HG02678 (cell line): ENCODE results near the gene SMARCA2.

Source experiments
- ATAC-seq: cut with Tn5 transposase; IDR thresholded peaks from one replicate; pipeline ENCODE4 v1.9.1; 2021; ENCODE audit warnings: mild to moderate bottlenecking, moderate library complexity; ENCODE audit not compliant: unreplicated experiment

Gene SMARCA2

GRCh38 chr9:2199999-2200796 is 185.1 kb downstream of the SMARCA2 start:
- ATAC-seq = no peak

GRCh38 chr9:2208465-2208864 is 193.3 kb downstream of the SMARCA2 start:
- ATAC-seq = no peak

DNA sequence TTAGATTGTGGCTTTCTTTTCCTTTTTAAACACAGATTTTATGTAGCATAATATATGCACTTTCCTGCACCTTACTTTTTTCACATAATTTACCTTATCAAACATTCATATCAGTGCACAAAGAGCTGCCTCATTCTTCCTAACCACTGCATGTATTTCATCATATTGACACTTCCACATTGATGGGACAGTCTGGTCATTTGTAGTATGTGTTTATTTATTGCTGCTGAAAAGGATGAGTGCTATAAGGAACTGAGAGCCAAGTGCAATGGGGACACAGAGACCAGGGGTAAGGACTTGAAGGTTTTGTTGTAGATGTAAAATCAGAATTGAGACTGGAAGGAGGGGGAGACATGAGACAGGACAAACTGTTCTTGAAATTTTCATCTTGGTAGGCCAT is 193.8 kb downstream of the SMARCA2 start:
- ATAC-seq = no peak

DNA sequence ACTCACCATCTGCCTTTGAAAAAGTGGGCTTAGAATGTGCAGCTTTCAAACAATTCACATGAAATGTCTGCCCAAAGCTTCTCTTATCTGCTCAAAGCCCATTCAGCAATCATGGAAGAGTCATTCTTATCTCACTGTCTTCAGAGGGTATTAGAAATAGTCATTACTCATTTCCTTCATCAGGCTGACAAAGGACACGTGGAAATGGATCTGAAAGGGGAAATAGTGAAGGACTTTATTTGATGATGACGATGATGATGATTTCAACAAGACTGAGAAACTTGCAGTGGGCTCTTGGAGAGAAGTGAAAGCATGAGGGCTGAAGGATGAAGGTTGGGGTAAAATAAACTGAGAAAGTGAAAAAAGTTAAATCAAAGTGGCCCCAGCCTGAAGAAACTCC is 194.3 kb downstream of the SMARCA2 start:
- no peak for ATAC-seq

DNA sequence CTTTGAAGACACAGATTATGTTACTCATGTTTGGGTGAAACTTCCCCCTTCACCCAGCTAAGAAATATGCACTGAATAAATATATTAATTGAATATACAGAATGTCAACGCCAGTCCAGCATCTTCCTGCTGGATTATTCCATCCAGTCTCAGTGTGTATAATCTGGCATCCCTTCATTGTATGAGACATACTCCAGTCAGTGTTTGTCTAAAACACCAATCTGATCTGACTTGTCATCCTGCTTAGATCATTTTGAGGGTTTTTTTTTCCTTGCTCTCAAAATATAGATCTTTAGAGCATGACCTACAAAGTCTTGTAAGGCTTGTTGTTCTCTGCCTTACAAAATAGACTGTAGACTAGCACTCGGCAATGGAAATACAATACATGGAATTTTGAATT is 195.1 kb downstream of the SMARCA2 start:
- no peak for ATAC-seq

DNA sequence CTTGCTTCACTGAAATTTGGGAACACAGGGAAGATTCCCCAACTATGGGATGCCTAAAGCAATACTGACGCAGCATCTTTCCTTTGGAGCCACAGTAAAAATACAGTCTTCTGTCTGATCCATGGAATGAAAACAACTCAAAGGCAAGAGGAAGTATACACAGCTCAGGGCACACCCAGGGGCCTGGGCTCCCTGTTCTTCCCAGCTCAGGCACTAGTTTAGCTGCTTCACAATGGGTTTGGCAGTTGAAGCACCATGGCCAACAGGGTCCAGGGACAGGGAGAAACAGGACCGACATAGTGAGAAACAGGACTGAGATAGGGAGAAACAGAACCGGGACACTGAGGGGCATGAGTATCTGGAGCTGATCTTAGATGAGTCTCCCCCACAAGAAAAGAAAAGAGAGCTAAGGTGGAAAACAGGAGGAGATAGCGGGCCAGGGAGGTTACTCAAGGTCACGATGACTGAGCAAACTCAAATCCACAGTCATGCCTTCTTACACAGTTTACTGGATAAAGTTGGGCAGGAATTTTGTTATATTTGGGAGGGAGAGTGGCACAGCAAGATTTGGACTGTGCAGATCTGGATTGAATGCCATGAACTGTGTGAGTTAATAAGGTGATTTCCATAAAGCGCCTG is 198.8 kb downstream of the SMARCA2 start:
- ATAC-seq = no peak

DNA sequence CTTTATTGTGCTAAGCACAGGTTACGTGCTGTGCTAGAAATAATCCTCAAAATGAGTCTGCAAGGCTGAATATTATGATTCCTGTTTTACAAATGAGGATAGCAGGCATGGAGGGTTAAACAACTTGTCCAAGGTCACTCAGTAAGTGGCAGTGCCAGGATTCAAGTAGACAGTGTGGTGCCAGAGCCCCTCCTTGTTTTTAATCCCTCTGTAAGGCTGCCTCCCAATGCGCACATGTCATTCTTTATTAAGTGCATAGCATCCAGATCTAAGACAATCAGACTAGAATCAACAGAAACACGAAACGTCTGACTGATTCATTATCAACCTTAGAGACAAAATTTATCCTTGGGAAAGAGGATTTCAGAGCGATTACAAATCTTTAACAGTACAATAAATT is 199.6 kb downstream of the SMARCA2 start:
- no peak for ATAC-seq

DNA sequence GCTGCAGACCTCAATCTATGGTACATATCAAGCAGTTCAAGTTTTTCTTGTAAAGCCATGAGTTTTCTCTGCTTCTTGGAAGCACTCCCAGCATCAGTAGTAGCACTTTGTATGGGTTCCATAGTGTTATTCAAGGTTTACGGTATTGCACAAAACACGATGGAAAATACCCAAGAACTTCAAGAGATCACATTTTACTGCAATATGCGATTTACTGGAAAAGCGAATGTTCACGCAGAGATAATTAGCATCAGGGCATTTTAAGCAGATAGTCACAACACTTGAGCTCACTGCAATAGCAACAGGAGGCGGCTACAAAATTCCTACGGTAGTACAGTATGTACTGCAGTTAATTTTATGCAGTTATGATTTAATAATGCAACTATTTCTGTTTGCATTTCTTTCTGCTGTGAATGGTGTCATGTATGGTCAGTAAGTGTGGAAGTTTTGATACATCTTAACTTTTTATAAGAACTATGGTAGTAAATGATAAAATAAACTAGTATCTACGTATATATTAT is 200.8 kb downstream of the SMARCA2 start:
- no peak for ATAC-seq

GRCh38 chr9:2216591-2216990 is 201.4 kb downstream of the SMARCA2 start:
- no peak for ATAC-seq

- no peak for ATAC-seq
These were observed 202.4 kb downstream of the SMARCA2 start for GRCh38 chr9:2217540-2217939.

DNA sequence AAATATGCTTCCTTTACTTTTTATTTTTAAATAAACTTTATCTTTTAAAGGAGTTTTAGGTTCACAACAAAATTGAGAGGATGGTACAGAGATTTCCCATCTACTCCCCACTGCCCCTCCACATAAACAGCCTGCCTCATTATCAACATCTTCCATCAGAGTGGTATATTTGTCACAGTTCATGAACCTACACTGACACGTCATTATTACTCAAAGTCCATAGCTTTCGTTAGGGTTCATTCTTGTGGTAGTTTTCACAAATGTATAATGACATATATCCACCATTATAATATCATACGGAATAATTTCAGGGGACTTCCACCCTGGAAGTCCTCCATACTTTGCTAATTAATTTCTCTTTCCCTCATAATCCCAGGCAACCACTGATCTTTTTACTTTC is 204.9 kb downstream of the SMARCA2 start:
- no peak for ATAC-seq

DNA sequence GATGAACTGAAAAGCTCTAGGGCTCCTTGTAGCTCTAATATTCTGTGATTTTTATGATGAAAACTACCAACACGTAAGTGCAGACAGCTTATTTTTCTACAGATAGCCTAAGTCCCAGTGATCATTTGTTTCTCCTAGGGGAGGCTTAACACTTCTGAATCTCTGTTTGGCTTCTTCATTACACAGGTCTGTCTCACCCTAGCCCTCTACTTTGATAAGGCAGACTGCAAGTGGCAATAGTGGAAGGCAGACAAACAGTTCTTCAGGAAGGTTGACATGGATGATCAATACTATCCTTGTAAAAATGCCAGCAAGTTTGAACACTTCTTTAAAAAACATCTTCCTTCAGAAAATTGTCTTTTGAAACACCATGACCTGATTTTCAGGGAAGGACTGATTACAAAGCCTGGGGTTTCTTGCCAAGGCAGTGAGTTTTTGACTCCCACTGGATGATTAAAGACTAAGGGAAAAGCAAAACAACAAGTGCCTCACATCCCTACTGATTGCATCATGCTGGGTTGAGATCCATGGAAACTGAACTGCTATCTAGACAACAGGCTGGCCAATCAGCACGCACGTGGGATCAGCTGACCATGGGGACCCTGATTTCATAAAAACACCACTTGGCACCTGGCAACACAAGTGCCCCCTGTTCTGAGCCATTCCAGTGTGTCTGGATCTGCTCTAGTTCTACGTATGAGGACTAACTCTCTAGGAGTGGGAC is 212.2 kb downstream of the SMARCA2 start:
- no peak for ATAC-seq

GRCh38 chr9:2228132-2228531 is 213.0 kb downstream of the SMARCA2 start:
- ATAC-seq = no peak

DNA sequence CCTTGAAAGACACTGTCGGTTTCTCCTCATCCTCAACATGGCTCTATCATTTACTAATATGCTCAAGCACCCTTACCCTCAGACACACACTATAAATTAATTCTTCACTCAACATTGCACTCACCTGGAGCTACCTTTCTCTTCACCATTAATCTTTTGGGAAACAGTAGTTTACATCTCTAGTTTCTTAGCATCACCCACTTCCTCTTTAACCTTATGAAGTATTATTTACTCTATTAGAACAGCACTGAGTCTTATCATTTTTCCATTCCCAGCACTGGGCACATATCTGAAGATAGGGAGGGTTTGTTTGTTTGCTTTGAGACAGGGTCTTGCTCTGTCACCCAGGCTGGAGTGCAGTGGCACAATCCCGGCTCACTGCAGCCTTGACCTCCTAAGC is 213.5 kb downstream of the SMARCA2 start:
- no peak for ATAC-seq

- peak; percentile 79 for ATAC-seq
These were observed 214.1 kb downstream of the SMARCA2 start for GRCh38 chr9:2229109-2229721.

GRCh38 chr9:2230362-2230761 is 215.2 kb downstream of the SMARCA2 start:
- ATAC-seq = no peak

- no peak for ATAC-seq
These were observed 216.0 kb downstream of the SMARCA2 start for GRCh38 chr9:2231101-2231500.

GRCh38 chr9:2231829-2232228 is 216.7 kb downstream of the SMARCA2 start:
- no peak for ATAC-seq

DNA sequence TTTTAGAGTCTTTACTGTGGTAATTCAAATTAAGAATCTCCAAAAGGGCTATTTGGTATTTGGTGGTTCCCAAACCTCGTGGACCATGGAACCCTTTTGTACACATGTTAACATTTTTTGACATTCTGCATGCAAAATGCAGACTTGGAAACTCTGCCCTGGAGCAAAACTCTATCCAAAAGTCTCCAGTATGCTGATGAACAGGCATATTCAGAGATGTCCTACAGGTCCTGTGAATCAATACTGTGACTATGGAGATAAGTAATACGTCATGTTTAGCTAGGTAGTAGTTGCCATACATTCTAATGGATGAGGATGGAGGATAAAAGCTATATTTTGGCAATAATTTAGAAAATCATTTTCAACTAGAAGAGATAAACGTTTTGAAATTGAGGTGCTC is 218.1 kb downstream of the SMARCA2 start:
- ATAC-seq = no peak

DNA sequence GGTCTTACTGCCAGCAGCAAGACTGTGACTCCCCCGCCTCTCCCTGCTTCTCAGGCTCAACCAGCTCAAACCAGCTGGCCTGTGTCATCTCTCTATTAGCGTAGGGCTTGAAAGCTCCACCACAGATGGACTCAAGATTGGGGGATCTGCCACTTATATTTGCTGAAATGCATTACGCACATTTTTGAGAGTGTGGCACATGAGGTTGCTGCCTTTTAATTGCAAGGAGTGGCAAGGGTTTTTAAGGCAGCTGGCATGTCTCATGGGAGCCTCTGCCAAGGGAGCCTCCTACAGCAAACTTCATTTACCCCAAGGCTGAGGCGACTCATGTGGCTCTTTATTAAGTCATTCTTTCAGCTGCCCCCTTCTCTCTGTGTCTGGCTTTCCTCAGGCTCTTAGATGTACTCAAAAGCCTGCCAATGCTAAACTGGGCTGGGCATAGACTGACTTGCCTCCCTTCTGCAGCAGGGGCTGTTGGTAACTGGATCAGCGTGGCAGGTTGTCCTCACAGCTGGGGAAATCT is 219.3 kb downstream of the SMARCA2 start:
- ATAC-seq = no peak

- ATAC-seq = no peak
These were observed 220.5 kb downstream of the SMARCA2 start for GRCh38 chr9:2235623-2236022.
